ENCODE data around the gene TTLL6. TPM values are rescaled to one million over a fixed set of nuclear protein-coding genes. Genes with fewer than 3 reads are reported as not detected.

The TTLL6 gene
- polyA plus RNA-seq, 4 donors: 0.24 to 0.67 (median 0.32) TPM; not detected in 1

DNA sequence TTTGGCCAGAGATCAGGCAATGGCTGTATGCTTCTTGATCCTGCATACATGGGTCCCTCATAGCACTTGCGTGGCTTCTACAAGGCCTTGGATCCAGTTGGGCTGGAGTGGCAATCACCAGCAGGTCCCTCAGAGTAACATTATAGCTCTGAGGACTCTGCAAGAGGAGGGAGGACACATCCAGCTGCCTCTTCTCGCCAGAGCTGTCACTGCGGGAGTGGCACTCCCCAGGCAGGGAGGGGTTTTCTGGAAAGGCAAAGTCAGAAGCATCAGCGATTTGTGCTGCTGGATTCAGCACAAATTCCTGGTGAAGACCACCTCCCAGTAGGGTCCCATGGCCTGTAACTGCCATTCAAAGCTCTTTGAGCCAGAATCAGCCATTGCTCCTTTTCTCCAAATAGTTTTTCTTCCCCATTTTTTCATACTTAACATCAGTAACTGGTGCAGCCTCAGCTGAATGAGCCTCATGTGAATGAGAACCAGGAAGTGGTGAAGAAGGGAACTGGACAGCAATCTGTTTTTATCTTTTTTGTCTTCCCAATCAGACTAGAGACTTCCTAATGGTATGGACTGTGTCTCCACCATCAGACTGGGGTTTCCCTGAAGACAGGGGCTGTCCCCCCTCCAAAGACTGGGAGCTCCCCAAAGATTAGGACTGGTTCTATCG lies 47.9 kb downstream of the TTLL6 start:
- no peak for DNase-seq (ENCODE audit: low read depth in 4 of 4, low spot score in 3 of 4)

DNA sequence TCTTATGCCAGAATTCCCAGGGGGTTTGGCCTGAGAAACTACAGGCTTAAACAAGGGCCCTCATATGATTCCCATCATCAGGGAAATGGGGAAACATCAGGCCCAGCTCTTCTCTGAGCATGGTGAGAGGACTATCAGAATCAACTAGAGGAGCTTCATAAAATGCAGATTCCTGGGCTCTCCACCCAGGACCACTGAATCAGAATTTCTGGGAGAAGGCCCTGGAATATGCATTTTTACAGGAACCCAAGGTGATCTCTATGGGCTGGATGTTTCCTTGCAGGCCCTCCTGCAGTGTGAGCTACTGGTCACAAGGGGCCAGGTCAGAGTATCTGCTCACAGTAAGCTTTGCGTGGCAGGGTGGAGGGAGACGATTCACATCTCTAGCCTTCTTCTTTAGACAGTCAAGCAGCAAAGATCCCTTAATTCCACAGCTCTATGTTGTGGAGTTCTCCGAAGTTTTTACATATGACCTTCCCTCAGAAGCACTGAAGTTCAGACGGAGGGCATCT lies 49.7 kb downstream of the TTLL6 start:
- DNase-seq (ENCODE audit: low read depth in 4 of 4, low spot score in 3 of 4): no peak

DNA sequence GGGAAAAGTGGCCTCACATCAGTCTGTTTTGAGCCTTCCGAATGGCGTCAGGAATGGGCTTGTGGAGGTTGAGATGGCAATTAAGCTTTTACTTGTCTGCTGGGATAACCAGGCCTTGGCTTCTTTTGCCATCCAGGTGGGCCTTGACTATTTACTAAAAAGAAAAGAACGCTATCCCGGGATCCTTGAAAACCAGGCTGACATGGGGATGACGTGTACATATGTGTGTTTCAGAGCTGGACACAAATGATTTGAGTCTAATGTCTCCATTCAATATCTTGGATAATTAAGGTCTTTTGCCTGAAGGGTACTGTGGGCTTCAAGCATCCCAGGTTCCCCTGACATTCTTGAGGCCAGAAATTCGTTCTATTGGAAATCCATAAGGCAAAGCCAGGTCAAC lies 55.9 kb downstream of the TTLL6 start:
- no peak for DNase-seq (ENCODE audit: low read depth in 4 of 4, low spot score in 3 of 4)

DNA sequence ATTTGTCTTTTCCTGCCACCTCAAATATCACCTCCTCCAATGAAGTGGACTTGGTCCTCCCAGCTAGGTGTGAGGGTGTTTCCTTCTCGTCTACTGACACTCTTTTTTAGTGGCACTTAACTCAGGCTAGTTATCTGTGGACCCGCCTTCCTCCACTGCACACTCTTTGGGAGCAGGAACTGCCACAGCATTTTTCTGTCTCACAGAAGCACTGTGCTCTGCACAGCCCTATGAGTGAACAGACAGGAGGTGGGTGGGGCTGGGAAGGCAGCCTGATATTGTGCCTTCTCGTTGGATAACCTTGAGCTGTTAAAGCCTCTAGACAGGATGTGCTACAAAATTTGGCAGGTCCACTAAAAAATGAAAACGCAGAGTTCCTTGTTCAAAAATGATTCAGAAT lies 56.6 kb downstream of the TTLL6 start:
- DNase-seq (ENCODE audit: low read depth in 4 of 4, low spot score in 3 of 4): no peak

DNA sequence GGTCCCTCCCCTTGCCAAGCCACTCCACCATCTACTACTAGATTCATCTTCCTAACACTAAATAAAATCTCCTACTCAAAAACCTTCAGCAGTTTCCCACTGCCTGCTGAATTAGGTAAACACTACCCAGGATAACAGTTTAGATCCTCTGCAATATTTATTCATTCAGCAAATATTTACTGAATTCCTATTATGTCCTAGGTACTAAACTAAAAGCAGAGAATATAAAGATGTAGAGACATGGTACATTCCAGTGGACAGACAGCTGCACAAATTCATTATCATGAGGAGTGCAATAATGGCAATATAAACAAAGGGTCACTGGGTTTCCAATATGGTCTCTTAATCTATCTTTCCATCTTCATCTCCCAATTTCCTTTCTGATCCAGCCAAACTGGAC lies 57.7 kb downstream of the TTLL6 start:
- DNase-seq (ENCODE audit: low read depth in 4 of 4, low spot score in 3 of 4): no peak

DNA sequence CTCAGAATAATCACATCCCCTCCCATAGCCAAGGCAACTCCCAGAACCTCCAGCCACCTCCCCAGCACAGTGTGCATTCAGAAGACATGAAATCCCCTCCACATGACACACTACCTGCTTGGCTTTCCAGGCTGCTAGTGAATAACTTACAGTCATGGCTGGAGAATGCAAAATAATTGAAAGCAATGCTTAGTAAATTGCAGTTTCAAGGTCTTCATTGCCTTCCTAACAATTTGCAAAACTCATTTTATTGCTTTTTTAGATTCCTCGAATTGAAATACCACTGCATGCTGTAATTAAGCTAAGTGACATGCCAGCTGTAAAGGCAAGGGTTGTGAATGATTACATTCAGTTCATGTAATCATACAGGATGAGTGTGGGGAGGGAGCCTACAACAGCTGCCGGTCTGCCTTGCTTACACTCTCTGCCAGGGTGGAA lies 59.5 kb downstream of the TTLL6 start:
- no peak for DNase-seq (ENCODE audit: low read depth in 4 of 4, low spot score in 3 of 4)

DNA sequence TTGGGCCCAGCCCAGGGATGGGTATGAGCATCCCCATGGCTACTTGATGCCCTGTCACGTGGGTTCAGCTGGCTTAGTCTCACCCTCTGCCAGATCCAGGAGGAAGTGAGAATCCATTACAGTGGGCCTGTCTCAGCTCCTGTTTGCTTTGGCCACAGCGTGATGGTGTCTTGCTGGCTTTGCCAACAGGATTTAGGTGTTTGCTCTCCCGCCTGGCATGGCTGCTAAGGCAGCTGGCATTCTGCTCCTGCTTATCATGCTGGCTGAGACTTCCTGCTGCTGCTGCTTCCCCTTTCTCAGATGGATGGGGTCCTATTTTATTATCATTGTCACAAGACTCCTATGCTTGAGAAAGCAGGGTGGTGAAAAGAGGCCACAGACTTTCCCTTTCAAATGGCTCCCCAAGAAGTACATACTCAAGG lies 60.2 kb downstream of the TTLL6 start:
- DNase-seq (ENCODE audit: low read depth in 4 of 4, low spot score in 3 of 4): no peak

DNA sequence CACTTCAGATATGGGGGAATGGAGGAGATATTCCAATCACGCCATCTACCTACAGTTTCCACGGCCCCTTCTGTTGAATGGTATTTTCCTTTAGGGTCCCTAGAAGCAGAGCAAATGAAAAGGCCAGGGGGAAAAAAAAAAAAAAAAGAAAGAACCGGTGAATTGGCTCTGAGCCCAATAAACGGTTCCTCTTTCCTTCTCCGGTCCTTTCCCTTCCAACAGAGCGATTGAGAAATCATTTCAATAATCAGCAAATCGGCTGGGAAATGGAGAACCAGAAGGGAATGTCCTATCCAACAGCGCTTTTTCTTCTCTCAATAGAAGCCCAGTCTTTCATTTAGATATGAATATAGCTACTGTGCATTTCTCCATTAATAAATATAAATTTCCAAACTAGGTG lies 61.7 kb downstream of the TTLL6 start:
- DNase-seq (ENCODE audit: low read depth in 4 of 4, low spot score in 3 of 4): no peak

DNA sequence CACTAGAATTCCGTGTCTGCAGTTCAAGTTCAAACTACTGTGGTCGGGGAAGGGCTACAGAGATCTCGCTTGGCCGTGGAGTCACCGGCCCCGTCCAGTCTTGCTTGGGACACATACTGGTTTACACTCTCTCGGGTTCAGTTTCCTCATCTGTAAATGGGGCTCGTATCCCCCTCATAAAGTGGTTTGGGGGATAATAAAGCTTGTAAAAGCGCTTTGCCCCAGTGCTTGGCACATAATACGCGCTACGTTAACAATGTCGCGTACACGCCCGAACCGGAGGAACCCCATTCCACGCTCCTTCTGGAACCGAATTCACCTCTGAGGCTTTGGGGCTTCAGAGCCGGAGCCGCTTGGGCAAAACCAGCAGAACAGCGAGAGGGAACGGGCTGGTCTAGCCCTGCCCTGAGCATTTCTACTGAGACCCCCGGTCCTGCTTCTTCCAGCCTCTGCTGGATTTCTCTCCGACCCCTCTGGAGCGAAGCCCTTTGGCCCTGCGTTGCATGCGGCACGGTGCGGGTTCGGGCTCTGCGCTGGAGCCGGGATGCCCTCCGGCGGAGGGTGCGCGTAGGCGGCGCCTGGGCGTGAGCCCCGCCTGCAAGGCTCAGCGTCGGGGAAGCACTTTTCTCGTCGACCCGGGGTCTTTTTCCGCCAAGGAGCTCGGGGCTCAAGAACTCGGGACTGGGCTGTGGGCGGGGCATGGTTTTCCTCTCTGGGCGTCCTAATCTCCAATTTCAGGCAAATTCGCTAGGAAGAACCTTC lies 62.3 kb downstream of the TTLL6 start:
- DNase-seq (ENCODE audit: low read depth in 4 of 4, low spot score in 3 of 4): no peak

DNA sequence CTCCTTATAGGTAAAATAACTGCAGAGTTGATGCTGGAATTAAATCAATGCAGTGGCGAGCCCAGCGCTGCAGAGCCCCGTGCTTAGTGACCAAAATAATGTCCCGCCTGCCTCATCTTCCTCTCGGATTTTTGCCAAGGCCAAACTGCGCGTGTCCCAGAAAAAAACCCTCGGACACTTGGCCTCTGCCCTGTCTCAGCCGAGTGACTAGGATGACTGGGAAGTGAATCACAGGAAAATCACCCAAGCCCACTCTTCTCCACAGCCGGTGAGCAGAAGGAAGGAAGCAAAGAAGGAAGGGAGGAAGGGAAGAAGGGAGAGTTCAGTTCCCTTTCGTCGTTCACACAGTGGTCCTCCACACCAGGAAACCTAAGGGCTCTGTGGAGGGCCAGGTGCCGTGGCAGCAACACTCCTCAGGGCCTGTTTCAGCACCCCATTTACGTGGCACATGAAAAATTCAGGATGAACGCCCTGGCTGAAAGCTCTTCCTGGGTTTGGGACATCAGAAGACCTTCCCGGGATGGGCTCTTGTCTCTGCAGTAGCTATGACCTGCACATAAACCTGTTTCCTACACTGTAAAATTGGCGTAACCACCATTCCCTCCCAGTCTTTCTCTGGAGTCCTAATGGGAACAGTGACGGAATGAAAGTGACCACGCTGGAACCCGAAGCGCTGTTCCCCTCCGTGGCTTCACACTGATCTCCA lies 63.1 kb downstream of the TTLL6 start:
- DNase-seq (ENCODE audit: low read depth in 4 of 4, low spot score in 3 of 4): no peak

DNA sequence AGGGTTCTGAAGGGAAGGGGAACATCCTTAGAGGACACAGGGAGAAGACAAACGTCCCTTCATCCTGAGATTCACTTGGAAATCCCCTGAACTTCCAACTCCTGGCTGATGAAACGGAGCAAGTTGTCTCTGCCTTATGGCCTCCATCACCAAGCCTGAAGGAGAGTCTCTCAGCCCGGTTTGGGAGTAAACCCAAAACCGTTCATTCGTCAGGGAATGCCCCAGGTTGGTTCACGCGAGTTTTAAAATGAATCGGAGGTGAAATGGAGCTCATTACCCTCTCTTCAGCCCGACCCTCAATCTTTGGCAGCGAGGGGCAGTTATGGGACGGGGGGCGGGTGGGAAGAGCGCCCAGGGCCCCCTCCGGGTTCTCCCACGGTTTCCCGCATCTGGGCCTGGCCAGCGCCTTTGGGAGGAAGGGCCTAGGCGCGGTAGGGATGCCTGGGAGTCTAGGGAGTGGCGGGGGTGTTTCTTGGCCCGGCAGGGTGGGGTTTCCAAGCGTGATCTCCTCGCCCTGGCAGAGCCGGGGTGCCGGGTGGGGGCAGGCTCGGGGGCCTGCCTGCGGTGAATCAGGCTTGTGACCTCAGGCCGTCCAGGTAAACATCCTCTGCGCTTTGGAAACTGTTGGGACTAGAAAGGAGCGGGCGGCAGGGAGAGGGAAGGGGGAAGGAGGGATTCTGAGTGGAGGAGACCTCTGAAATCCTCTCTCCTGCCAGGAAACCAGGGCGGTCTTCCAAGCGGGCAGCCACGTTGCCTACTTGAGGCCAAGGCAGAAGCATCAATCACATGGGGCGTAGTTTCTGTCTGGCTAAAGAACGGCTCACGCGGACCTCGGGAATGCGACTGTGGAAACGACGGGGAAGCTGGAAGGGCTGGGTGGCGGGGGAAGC lies 64.4 kb downstream of the TTLL6 start:
- no peak for DNase-seq (ENCODE audit: low read depth in 4 of 4, low spot score in 3 of 4)

DNA sequence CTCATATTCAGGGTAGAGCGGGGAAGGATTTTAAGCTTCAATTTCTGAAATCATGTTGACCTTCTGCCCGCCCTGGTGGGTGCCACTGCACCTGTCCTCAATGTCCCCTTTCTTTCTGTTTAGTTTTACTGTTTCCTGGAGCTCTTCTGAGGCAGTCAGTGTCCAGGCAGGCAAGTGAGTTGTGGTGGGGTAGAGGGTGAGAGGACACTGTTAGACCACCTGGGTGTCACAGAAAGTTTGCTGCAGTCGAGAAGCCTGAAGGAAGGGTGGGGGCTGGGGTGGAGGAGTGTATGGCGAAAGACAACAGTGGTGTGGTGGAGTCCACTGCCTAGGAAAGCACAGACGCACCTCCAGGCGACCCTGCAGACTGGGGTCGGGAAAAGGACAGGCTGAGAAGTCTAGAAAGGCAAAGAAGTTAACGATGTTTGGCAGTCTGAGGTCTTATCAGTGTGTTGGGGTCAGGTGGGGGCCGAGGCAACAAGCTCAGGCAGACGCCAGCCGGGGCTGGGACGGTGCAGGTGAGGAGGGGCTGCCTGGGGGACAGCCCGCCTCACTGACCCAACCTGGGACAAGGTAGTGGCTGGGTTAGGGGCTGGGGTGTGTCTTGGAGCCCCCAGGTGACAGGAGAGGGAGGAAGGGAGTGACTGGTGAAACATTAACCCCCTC lies 65.2 kb downstream of the TTLL6 start:
- DNase-seq (ENCODE audit: low read depth in 4 of 4, low spot score in 3 of 4): no peak

DNA sequence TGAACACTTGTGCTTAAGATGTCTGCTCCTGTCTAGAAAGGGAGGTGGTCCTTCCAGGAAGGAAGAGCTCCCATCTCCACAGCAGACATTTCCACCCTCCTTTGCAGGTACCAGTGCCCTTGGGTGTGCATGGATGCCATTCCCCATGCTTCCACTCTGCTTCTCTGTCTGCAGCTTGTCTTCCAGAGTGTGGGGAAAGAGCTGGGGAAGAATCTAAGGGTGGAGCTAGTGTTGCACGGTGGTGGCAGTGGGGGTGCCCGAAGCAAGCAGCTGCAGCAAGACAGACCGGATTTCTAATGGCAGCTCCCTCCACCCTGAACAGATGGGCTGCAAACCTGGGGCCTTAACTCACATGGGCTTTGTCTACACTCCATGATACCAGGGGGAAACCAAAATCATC lies 65.9 kb downstream of the TTLL6 start:
- no peak for DNase-seq (ENCODE audit: low read depth in 4 of 4, low spot score in 3 of 4)

DNA sequence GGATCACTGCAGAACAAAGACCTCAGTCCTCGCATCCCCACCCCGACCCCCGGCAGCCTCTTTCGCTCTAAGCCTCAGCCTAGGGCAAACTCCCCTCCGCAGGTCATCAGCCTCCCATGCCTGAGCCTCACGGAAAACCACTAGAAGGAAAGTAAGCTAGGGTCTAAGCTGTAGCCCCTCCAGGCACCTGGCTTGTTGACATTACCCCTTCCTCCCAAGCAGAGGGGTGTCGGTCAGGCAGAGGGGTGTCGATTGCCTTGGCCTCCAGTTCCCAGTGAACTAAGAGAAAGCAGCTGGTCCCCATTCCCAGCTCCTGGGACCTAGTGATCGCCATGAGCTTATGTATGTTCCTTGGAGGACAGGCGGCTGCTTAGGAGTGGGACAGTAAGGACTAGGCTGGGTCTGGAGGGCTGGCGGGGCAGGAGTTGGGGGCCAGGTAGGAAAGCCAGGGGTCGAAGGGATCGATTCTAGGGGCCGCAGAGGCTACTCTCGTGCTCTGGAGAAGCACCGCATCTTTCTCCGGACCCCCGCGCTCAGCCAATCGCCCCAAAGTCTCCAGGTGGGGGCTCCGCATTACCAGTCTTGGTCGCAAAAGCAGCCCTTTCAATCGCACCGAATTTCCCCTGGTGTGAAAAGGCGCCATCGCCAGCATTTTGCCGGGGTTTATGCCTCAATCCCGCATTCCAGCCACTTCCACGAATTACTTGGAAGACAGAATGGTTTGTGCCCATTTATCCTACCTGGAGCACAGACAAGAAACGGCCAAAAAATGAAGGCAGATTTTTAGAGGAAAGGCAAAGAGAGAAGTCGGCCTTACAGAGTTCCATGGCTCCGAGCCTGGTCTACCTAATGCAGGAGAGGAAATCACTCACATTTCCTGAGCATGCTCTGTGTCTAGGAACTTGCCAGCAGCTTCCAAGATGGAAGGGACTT lies 67.1 kb downstream of the TTLL6 start:
- DNase-seq (ENCODE audit: low read depth in 4 of 4, low spot score in 3 of 4): no peak

DNA sequence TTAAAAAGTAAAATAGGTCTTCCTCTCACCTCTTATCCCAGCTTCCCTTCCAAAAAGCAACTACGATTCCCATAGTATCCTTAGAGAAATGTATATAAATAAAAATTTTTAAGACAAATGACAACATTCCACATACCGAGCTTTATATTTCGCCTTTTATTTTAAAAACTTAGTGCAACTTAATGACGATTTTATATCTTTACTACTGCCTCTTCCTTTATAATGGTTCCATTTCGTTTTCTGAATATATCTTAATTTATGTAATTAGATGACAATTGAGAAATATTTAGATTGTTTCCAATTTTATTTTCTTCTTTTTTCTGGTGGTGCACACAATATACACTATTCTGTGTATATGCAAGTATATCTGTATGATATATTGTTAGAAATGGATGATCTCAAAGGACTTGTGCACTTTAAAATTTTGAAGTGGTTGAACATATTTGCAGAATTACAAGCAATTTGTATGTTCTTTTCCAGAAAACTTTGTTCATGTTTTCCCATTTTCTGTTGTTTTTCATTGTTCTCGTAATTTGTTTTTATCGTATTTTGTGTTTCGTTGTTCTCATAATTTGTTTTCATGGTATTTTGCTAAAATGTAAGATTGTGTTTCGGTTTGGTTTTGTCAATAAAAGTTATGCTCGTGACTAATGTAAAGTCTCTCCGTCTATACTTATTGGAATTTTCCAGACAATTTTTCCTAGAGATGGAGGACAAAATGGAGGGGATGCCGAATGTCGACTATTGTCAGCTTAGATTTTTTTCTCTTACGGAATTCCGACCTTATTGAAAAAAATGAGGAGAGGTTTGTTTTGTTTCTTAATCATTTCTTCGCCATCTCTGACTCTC lies 68.1 kb downstream of the TTLL6 start:
- DNase-seq (ENCODE audit: low read depth in 4 of 4, low spot score in 3 of 4): no peak

DNA sequence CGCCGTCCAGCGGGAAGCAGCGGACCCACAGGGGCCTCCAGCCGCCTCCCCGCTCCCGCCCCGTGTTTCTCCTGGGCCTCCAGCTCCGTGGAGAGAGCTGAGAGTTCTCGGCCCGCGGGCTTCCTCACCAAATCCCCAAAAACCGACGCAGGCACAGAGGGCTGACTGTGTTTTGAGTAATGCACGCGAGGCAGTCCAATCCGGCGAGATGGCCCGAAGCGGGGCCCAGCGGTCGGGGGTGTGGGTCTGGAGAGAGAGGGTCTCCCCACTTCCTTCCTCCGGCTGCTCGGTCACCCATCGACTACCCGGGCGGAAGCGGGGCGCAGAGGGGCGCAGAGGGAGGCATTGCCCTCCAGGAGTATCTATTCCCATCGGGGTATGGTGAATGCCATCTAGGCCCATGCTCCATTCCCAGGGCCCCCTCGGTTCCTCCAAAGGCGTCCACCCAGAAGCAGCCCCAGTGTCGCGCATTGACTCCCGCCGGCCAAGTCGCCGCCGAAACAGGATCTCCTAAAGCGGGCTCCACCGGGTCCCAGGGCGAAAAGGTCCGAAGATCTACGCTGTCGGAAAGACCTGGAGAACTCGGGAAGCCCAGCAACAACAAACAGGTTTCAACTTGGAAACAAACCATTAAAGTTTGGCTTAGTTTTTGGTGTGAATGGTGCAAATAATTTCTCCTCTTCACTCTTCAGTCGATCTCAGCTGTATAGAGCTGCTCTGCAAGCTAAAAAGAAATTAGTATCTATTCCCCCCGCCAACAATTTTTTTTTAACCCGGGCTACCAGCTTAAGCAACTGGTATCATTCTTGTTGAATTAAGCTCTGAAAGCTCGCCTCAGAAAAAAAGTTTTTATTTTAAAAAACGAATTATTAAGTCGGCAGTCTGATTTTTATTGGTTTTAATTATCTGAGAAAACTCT lies 69.3 kb downstream of the TTLL6 start:
- no peak for DNase-seq (ENCODE audit: low read depth in 4 of 4, low spot score in 3 of 4)

DNA sequence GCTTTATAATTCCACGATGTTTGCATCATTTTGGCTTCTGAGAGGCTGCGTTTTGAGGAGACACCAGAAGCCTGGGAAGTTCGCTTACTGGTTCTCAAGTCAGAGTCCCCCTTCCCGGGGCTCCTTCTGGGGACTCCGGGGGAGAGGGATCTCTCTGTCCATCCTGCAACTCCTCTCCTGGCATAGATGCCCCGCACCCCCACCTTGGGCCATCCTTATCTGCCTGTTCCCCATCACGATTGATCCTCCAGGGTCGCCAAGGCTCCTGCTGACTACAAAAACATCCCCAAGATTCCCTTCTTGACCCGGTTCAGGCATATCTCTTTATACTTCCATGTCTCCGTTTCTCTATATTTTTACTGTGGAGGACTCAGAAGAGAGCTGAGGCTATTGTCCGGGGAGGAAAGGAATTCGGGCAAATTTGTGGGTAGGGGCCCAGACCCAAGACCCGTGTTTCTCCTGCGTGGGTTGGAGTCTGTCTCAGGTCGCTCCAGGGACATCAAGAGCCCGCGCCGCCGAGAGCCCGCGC lies 70.0 kb downstream of the TTLL6 start:
- DNase-seq (ENCODE audit: low read depth in 4 of 4, low spot score in 3 of 4): no peak

Data from left renal pelvis (tissue), 4 donors.